PFSK-1 (cell line): ENCODE measurements around the gene FGF19.

Source experiments
- POLR2AphosphoS5 ChIP-seq: IDR thresholded peaks from 2 replicates; pipeline ENCODE4 v1.6.1; 2012; ENCODE audit warnings: low read depth, mild to moderate bottlenecking, control low read depth, low read length, moderate library complexity
- REST ChIP-seq, 2 experiments: IDR thresholded peaks; 2 replicates each; pipeline versions ENCODE4 v1.6.1 to v1.8.0; 2011 to 2012; ENCODE audit warnings: low read depth in 2 of 2, low read length in 2 of 2, control low read depth in 1 of 2, inconsistent platforms in 1 of 2, mild to moderate bottlenecking in 1 of 2, moderate library complexity in 1 of 2; ENCODE audit not compliant: insufficient read depth in 1 of 2
- TAF1 ChIP-seq: IDR thresholded peaks from 2 replicates; pipeline ENCODE4 v1.6.1; 2012; ENCODE audit warnings: low read length, control low read depth, borderline replicate concordance; ENCODE audit not compliant: insufficient read depth

GRCh38 chr11:69730500-69730899 lies 26.7 kb upstream of the FGF19 start:
- TF ChIP-seq POLR2AphosphoS5: no peak
- no peak for TF ChIP-seq REST (IDR thresholded peaks at IDR 0.05; ENCODE audit: insufficient read depth in 1 of 2, low read depth in 2 of 2, low read length in 2 of 2)
- no peak for TF ChIP-seq TAF1
